Right lobe of liver (tissue), 4 donors: ENCODE results near the gene KCNG4.

Experiments
- POLR2A ChIP-seq: fragments of 450-650 bp; IDR thresholded peaks from one replicate; pipeline ENCODE4 v1.6.1; 2017; ENCODE audit warnings: antibody characterized with exemption, mild to moderate bottlenecking
- TF ChIP-seq, protein P1 (sequence below), 4 donors: fragments of 200-600 bp in 3 of 4; fragments of 450-650 bp in 1 of 4; IDR thresholded peaks; one replicate each; pipeline versions ENCODE4 v1.5.1 to v1.8.0; 2016 to 2022; ENCODE audit warnings: antibody characterized with exemption in 4 of 4, mild to moderate bottlenecking in 2 of 4
- donor health status: DM: no; HTN: no; CAD: no.
- donor health status: DM: no; HTN: no; CAD: no.
- donor health status: DM: no; HTN: yes; CAD: no.

DNA sequence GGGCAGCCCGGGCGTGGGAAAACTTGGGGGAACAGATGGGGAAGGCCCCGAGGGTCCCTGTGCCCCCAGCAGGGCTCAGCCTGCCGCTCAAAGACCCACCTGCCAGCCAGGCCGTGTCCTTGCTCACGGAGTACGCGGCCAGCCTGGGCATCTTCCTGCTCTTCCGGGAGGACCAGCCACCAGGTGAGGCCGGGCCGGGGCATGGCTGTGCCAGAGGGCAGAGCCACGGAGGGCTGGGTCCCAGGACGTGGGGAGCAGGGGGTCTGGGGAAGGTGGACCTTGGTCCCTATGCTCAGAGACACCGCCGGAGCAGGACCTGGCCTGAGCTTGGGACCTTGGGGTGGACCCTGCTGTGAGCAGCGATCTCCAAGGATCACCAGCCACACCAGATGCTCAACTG lies 48.3 kb downstream of the KCNG4 start:
- TF ChIP-seq, protein P1, sequence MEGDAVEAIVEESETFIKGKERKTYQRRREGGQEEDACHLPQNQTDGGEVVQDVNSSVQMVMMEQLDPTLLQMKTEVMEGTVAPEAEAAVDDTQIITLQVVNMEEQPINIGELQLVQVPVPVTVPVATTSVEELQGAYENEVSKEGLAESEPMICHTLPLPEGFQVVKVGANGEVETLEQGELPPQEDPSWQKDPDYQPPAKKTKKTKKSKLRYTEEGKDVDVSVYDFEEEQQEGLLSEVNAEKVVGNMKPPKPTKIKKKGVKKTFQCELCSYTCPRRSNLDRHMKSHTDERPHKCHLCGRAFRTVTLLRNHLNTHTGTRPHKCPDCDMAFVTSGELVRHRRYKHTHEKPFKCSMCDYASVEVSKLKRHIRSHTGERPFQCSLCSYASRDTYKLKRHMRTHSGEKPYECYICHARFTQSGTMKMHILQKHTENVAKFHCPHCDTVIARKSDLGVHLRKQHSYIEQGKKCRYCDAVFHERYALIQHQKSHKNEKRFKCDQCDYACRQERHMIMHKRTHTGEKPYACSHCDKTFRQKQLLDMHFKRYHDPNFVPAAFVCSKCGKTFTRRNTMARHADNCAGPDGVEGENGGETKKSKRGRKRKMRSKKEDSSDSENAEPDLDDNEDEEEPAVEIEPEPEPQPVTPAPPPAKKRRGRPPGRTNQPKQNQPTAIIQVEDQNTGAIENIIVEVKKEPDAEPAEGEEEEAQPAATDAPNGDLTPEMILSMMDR (IDR thresholded peaks at IDR 0.05): no peak
- TF ChIP-seq POLR2A: no peak
